OCI-LY1 (cell line): ENCODE measurements around the gene PEAK1.

Experiments
- H2AFZ ChIP-seq: fragments of 200-600 bp; sonication (generic), shearing (Covaris generic); 2 replicates; pipeline ENCODE4 v1.6.0; 2014; ENCODE audit warnings: antibody characterized with exemption, mild to moderate bottlenecking, low read length
- H3F3A ChIP-seq: fragments of 200-600 bp; sonication (generic), shearing (Covaris generic); 2 replicates; pipeline ENCODE4 v1.6.0; 2014; ENCODE audit warnings: mild to moderate bottlenecking, antibody characterized with exemption, low read length, moderate library complexity; ENCODE audit not compliant: insufficient read depth
- H3K27ac ChIP-seq: fragments of 200-600 bp; sonication (generic); 2 replicates; pipeline ENCODE4 v1.5.1; 2014; ENCODE audit warnings: low read length, mixed run types, mild to moderate bottlenecking, low read depth; ENCODE audit not compliant: poor library complexity, severe bottlenecking
- H3K27me3 ChIP-seq: fragments of 200-600 bp; sonication (generic); 2 replicates; pipeline ENCODE4 v1.6.0; 2014; ENCODE audit warnings: antibody characterized with exemption, mild to moderate bottlenecking, low read length, moderate library complexity; ENCODE audit not compliant: insufficient read depth
- H3K36me3 ChIP-seq: fragments of 200-600 bp; sonication (generic); 2 replicates; pipeline ENCODE4 v1.6.1; 2014; ENCODE audit warnings: mild to moderate bottlenecking, antibody characterized with exemption, low read length, moderate library complexity, mixed read lengths; ENCODE audit not compliant: insufficient read depth
- H3K4me1 ChIP-seq: fragments of 200-600 bp; sonication (generic); 2 replicates; pipeline ENCODE4 v1.5.1; 2014; ENCODE audit warnings: mild to moderate bottlenecking, low read length, moderate library complexity; ENCODE audit not compliant: insufficient read depth, severe bottlenecking
- H3K4me2 ChIP-seq: fragments of 200-600 bp; sonication (generic), shearing (Covaris generic); 2 replicates; pipeline ENCODE4 v1.6.1; 2014; ENCODE audit warnings: low read length
- H3K4me3 ChIP-seq: fragments of 200-600 bp; sonication (generic); 2 replicates; pipeline ENCODE4 v1.5.1; 2014; ENCODE audit warnings: low read length, low read depth, mild to moderate bottlenecking, mixed read lengths; ENCODE audit not compliant: poor library complexity, severe bottlenecking
- H3K79me2 ChIP-seq: fragments of 200-600 bp; shearing (Covaris generic); 2 replicates; pipeline ENCODE4 v1.6.1; 2016; ENCODE audit warnings: mixed run types, low read length, mixed read lengths; ENCODE audit not compliant: insufficient read depth
- H3K9ac ChIP-seq: fragments of 200-600 bp; sonication (generic), shearing (Covaris generic); 2 replicates; pipeline ENCODE4 v1.6.1; 2014; ENCODE audit warnings: mild to moderate bottlenecking, low read length, mixed read lengths
- H3K9me2 ChIP-seq: fragments of 200-600 bp; sonication (generic), shearing (Covaris generic); 2 replicates; pipeline ENCODE4 v1.6.1; 2014; ENCODE audit warnings: low read depth, mild to moderate bottlenecking, low read length, mixed read lengths
- H3K9me3 ChIP-seq: fragments of 200-600 bp; shearing (Covaris generic); 2 replicates; pipeline ENCODE4 v1.6.1; 2014; ENCODE audit warnings: low read length, mixed read lengths
- H4K20me1 ChIP-seq: fragments of 200-600 bp; sonication (generic), shearing (Covaris generic); 2 replicates; pipeline ENCODE4 v1.6.0; 2016; ENCODE audit warnings: mild to moderate bottlenecking, low read length; ENCODE audit not compliant: insufficient read depth
- CTCF ChIP-seq: fragments of 200-600 bp; sonication (generic), shearing (Covaris generic); IDR thresholded peaks from 2 replicates; pipeline ENCODE4 v1.5.1; 2017; ENCODE audit warnings: mild to moderate bottlenecking, antibody characterized with exemption, low read length, moderate library complexity, mixed read lengths
- EZH2 ChIP-seq: fragments of 200-600 bp; sonication (generic), shearing (Covaris generic); IDR thresholded peaks from 2 replicates; pipeline ENCODE4 v1.8.0; 2017; ENCODE audit warnings: borderline replicate concordance, mixed run types, mild to moderate bottlenecking, antibody characterized with exemption, low read length, moderate library complexity, mixed read lengths

PEAK1 gene

GRCh38 chr15:77104155-77104554, 315.7 kb downstream of the PEAK1 start:
- Histone ChIP-seq H3K36me3 (no peaks in the 10 kb centered on the region), H3K27me3 (no peaks in the 10 kb centered on the region), H3F3A (no peaks in the 10 kb centered on the region), H4K20me1 (no peaks in the 10 kb centered on the region), H3K4me2 (no peak overlapping the region), H3K79me2 (no peaks in the 10 kb centered on the region), H3K4me3 (no peak overlapping the region), H3K27ac (no peak overlapping the region), H2AFZ (no peak overlapping the region), H3K4me1 (no peaks in the 10 kb centered on the region), H3K9me2 (no peaks in the 10 kb centered on the region), H3K9ac (no peak overlapping the region), H3K9me3 (no peaks in the 10 kb centered on the region)
- TF ChIP-seq EZH2 (no peak), CTCF (no peak)

GRCh38 chr15:77099741-77100463, 320.0 kb downstream of the PEAK1 start:
- H3K4me1 ChIP-seq, result no peaks in the 10 kb centered on the region
- H3K27ac ChIP-seq, result no peak overlapping the region
- no peak overlapping the region for H3K4me2 ChIP-seq
- no peaks in the 10 kb centered on the region for H4K20me1 ChIP-seq
- no peaks in the 10 kb centered on the region for H3K9me3 ChIP-seq
- no peak overlapping the region for H3K4me3 ChIP-seq
- no peak for TF ChIP-seq EZH2
- TF ChIP-seq CTCF, result no peak
- no peaks in the 10 kb centered on the region for H3K36me3 ChIP-seq
- no peak overlapping the region for H3K9ac ChIP-seq
- no peaks in the 10 kb centered on the region for H3F3A ChIP-seq
- H3K79me2 ChIP-seq, result no peaks in the 10 kb centered on the region
- no peaks in the 10 kb centered on the region for H3K27me3 ChIP-seq
- H3K9me2 ChIP-seq, result no peaks in the 10 kb centered on the region
- H2AFZ ChIP-seq, result no peak overlapping the region

- H2AFZ ChIP-seq, result no peak overlapping the region
- H3K4me3 ChIP-seq, result no peak overlapping the region
- H3K36me3 ChIP-seq, result no peaks in the 10 kb centered on the region
- no peaks in the 10 kb centered on the region for H4K20me1 ChIP-seq
- no peak overlapping the region for H3K4me2 ChIP-seq
- no peaks in the 10 kb centered on the region for H3K27me3 ChIP-seq
- H3K9me2 ChIP-seq, result no peaks in the 10 kb centered on the region
- TF ChIP-seq EZH2 (no peak), CTCF (no peak)
- no peaks in the 10 kb centered on the region for H3K4me1 ChIP-seq
- H3K79me2 ChIP-seq, result no peaks in the 10 kb centered on the region
- H3K27ac ChIP-seq, result no peak overlapping the region
- H3K9me3 ChIP-seq, result no peaks in the 10 kb centered on the region
- H3K9ac ChIP-seq, result no peak overlapping the region
- H3F3A ChIP-seq, result no peaks in the 10 kb centered on the region
These were observed 321.3 kb downstream of the PEAK1 start for GRCh38 chr15:77098572-77098971.
